GM19467 (cell line): ENCODE measurements around the gene LDAF1.
"Not testable (repeated sequence)": the region's sequence is repeated elsewhere in the genome, so short reads cannot be mapped to it uniquely, and the experiment has no call there.

Source experiments
- ATAC-seq: cut with Tn5 transposase; IDR thresholded peaks from one replicate; pipeline ENCODE4 v1.9.1; 2021; ENCODE audit warnings: mild to moderate bottlenecking, moderate library complexity; ENCODE audit not compliant: unreplicated experiment

The LDAF1 gene

DNA sequence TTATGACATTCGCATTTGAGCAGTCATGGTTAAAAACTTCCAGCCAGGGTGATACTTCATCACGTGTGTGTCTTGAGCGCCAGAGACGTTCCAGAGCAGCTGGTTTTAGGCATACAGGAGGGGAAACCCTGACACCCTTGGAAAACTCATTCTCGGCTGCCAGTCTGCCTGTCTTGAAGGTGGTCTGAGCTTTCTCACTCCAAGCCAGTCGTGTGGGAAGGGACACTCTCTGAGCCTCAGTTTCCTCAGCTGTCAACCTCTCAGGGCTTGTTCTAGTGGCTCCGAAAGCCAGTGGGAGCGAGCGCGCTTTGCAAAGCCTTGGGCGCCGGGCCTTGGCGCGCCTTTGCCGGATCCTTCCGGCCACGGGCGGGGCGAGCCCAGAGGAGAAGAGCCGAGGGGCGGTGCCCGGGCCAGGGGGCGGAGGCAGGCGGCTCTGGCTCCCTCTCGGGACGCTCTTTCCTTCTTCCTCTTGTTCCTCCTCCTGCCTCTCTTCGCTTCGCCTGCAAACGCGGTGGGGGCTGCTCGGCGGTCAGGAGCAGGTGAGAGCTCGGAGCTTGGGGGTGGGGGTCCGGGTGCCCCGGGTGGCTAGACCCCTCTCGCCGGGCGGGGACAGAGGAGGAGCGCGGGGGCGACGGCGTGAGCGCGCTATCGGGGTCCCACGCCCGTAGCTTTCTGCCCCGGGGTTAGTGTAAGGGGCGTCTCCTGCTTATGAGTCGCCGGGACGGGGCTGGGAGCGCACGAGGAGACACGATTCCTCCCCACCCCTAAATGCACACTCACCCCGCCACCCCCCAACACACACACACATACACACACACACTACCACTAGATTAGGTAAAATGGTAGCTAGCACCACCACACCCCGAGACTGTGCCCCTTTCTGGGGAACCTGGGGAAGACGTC, at the start of gene LDAF1:
TSS of gene LDAF1 (plus strand) at position 467 of the 903 bp plus-strand sequence. CDS start 2,509 bp downstream, outside the sequence.
- peak; percentile 88 for ATAC-seq

DNA sequence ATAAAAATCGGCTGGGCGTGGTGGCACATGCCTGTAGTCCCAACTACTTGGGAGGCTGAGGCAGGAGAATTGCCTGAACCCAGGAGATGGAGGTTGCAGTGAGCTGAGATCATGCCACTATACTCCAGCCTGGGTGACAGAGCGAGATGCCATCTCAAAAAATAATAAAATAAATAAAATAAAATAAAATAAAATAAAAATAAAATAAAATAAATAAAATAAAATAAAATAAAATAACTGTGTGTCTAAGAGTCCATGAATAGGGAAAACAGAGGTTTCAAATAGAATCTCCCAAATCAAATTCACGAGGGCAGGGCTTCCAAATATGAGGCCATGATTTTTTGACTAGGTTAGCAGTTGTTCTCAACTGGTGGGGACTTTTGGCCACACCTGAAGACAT, 42.9 kb upstream of the LDAF1 start:
- not testable (repeated sequence) for ATAC-seq

DNA sequence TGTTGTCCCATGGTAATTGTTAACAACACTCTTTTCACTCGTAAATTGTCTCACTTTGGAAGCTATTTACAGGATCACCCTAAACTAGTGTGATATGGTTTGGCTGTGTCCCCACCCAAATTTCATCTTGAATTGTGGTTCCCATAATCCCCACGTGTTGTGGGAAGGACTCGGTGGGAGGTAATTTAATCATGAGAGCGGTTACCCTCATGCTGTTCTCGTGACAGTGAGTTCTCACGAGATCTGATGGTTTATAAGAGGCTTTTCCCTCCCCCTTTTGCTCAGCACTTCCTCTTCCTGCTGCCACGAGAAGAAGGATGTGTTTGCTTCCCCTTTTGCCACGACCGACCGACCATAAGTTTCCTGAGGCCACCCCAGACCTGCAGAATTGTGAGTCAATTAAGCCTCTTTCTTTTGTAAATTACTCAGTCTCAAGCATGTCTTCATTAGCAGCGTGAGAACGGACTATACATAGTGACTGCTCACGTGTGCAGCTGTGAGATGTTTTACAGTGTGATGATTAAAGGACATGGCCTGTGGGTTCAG, 42.3 kb upstream of the LDAF1 start:
- no peak for ATAC-seq

DNA sequence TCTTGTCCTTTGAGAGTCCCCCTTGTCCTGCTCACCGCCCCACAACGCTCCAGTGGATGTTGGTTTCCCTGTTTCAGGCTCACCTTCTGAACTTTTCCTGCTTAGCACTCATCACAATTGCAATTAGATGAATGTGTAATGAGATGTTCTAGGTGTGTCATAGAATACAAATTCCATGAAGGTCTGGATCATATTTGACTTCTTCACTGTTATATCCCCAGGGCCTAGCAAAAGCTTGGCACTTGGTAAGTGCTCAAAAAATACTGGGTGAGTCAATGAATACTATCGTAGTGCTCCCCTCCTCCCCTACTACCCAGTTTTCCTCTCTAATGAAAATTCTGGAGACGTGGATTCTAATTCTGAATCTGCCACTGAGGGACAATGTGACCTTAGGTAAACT, 40.9 kb upstream of the LDAF1 start:
- no peak for ATAC-seq

DNA sequence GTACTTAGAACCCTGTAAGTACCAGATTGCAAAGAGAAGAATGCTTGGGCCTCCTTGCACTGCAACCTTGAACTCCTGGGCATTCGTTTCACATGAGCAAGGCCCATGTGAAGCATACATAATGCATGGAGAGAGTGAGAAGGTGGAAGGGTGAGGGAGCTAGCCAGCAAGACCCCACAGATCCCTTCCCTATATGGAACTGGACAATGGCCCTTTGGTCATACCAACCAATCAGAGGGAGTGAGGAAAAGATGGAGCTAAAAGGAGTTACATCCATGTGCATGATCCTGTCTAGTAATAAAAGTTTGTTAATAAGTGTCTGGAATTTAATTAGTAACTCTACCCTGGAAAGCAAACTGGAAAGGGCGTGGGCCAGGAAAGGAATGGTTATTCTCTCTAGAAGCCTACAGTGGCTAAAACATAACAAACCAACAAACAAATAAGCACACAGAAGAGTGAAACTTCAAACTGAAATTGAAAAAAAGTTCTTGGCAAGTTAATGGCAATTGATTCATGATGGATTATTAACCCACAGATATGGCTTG, 37.4 kb upstream of the LDAF1 start:
- no peak for ATAC-seq

DNA sequence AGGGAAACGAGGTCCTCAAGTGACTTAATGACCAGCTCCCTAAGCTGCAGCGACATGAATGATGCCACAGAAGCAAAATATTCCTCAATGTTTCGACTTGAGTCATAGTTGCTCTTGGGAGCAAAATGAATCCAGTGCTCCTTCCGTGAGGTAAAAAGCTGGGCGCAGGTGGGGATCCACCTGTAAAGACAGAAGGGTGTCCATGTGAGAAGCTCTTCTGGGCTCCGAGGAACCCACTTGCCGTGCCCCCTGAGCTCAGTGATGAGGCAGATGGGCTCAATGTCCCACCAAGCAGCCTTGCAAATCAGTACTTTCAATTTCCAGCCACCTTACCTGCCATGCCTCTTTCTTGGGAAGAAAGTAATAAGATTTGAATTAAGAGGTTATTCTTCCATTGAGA, 33.3 kb upstream of the LDAF1 start:
- ATAC-seq = no peak

DNA sequence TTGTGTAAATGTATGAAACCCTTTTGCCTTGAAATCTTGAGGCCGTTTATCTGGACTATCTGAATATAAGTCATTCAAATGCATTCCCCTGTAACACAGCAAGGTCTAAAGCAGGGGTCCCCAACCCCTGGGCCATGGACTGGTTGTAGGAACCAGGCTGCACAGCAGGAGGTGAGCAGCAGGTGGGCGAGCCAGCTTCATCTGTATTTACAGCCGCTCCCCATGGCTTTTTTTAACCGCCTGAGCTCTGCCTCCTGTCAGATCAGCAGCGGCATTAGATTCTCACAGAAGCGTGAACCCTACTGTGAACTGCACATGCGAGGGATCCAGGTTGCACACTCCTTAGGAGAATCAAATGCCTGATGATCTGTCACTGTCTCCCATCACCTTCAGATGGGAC, 32.0 kb upstream of the LDAF1 start:
- no peak for ATAC-seq

DNA sequence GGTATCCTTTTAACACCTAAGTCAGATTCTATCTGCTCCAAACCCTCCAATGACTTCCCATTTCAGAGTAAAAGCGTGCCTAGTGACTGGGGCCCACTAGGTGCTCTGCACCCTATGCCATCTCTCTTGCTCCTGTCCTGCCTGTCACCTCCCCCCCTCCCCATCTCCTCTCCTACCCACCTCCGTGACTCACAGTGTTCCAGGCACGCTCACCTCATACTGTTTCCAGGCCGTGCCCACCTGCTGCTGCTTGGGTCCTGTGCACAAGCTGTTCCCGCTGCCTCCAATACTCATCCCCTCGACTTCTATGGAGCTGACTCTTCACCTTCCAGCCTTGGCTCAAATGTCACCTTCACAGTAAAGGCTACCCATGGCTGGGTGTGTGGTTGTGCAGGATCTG, 29.5 kb upstream of the LDAF1 start:
- no peak for ATAC-seq

DNA sequence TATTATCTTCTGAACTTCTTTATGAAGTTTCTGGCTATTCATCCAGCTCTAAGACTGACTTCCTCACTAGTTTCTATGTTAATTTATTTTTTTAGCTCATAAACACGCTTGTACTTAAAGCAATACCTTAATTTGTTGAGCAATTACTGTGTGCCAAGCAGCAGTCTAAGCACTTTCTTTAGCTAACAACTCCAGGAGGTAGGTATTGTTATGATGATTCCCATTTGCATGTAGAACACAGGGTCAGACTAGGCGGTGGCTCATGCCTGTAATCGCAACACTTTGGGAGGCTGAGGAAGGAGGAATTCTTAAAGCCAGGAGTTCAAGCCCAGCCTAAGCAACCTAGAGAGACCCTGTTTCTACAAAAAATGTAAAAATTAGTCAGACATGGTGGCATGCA, 27.7 kb upstream of the LDAF1 start:
- no peak for ATAC-seq

DNA sequence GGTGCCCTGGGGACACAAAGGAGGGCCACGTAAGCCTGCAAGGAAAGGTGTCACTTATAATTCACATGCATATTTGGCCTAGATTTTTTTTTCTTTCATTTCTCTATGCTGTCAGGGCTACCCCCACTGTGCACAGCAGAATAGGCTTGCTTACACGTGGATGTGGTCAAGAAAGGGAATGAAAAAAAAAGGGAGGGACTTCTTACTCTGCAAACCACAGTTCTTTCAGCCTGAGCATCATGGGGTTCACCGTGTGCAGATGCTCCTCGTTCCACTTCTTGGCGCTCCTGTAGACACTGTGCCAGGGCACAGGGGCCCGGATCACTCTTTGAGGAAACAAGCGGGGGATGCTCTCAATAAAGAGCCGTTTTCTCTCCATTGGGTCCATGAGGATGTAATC, 24.4 kb upstream of the LDAF1 start:
- no peak for ATAC-seq

DNA sequence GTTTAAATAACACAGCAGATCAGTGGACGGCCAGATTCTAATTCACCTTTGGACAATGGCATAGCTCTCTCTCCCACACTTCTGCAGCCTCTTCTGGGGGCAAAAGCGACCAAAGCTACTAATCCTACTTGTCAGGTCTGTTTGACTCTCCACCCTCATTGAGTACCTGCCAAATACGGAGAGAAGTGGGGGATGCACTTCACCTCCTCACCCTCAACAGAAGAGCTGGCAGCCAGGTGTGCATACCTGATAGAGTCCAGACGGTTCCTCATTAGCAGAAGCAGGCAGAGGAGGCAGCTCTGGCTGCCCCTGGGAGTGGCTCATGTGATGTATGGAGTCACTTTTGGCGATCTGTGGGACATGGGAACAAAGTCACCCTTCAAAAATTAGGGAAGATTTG, 12.7 kb upstream of the LDAF1 start:
- ATAC-seq = no peak

DNA sequence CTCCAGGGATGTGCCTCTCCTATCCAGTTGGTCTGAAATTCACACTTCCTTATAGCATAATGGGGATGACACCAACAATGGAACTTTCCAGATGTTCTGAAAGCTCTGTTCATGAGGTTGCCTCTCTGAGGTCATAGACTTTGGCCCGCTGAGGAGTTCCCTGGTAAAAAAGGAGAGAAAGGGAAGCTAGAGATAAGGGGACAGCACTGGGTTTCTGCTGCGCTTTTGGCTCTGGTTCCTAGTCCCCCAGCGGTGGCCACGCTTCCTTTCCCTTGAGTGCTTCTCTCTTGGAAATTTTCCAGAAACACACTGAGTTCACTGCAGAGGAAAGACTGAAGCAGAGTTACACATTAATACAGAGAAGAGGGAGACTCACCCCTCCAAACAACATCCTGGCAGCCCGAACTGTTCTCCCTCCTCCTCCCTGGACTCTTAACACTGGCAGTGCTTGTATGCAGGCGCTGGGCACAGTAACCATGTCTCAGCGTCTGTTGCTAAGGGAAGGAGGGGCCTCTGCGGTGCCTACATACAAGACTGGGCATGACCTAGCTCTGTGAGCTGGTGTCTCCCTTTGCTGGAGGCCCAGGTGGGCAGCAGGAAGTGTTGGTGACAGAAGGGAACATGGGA, 8.0 kb upstream of the LDAF1 start, which contains the start of gene DNAH3:
TSS of gene DNAH3 (minus strand) at position 472 of the 627 bp plus-strand sequence. CDS start 527 bp downstream, outside the sequence.
- ATAC-seq = no peak

DNA sequence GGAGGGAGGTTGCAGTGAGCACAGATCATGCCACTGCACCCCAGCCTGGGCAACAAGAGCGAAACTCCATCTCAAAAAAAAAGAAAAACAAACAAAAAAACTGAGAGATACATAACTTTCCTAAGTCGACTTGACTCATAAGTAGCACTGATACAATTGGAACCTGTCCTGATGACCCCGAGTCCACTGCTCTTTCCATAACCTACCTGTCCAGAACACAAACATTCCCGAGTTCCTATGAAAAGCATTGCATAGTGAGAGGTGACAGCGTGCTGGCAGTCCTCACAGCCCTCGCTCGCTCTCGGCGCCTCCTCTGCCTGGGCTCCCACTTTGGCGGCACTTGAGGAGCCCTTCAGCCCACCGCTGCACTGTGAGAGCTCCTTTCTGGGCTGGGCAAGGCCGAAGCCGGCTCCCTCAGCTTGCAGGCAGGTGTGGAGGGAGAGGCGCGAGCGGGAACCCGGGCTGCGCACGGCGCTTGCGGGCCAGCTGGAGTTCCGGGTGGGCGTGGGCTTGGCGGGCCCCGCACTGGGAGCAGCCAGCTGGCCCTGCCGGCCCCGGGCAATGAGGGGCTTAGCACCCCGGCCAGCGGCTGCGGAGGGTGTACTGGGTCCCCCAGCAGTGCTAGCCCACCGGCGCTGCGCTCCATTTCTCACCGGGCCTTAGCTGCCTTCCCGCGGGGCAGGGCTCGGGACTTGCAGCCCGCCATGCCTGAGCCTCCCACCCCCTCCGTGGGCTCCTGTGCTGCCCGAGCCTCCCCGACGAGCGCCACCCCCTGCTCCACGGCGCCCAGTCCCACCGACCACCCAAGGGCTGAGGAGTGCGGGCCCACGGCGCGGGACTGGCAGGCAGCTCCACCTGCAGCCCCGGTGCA, 6.1 kb upstream of the LDAF1 start:
- ATAC-seq = not testable (repeated sequence)

DNA sequence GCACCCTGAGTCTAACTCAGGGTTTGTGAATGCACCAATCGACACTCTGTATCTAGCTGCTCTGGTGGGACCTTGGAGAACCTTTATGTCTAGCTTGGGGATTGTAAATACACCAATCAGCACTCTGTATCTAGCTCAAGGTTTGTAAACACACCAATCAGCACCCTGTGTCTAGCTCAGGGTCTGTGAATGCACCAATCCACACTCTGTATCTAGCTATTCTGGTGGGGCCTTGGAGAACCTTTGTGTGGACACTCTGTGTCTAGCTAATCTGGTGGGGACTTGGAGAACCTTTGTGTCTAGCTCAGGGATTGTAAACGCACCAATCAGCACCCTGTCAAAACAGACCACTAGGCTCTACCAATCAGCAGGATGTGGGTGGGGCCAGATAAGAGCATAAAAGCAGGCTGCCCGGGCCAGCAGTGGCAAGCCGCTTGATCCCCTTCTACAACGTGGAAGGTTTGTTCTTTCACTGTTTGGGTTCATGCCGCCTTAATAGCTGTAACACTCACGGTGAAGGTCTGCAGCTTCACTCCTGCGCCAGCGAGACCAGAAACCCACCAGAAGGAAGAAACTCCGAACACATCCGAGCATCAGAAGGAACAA, 5.2 kb upstream of the LDAF1 start:
- ATAC-seq = not testable (repeated sequence)

DNA sequence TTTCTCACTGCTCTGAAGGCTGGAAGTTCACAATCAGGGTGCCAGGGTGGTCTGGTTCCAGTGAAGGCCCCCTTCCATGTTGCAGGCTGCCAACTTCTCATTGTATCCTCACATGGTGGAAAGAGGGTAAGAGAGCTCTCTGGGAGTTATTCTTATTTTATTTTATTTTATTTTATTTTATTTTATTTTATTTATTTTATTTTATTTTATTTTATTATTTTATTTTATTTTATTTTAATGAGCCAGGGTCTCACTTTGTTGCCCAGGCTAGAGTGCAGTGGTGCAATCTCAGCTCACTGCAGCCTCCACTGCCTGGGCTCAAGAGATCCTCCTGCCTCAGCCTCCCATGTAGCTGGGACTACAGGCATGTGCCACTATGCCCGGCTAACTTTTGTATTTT, 2.5 kb upstream of the LDAF1 start:
- ATAC-seq = not testable (repeated sequence)

DNA sequence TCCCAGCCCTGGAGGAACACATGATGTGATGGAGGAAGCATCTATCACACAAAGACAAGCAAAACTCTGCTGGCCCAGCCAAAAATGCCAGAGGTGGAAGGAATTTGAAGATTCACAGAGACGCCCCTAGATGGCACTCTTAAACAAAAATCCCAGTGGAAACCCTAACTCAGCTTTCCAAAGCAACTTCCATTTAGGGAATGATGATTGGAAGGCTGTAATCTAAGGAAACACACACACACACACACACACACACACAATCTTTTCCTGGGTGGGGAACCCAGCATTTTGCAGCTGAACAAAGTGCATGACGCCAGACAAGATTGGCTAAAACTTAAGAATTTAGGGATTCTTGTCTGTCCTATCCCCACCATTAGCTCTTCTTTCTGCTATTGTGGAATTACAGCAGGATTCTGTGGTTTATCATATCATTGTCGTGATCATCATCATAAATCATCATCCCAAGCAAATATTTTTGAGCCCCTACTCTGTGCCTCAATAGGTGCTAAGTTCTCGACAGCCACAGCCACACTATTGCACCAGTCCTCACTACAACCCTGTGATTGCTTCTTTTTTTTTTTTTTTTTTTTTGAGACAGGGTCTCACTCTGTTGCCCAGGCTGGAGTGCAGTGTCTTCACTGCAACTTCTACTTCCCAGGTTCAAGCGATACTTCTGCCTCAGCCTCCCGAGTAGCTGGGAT, 1.6 kb upstream of the LDAF1 start:
- ATAC-seq = no peak

DNA sequence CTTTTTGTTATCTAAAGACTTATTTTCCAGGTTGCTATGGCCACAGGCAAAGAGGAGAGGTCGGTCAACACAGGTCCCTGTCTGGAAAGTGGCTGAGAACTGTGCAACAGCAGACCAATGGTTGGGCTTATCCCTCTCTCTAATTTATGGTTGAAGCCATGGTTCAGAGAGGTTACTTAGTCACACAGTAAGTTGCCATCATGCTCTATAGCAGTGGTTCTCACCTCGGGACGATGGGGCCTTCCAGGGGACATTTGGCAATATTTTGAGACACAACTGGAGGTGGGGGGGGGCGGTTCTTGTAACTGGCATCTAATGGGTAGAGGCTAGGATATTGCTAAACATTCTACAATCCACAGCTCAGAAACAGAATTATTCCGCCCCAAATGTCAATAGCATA, 842 bp upstream of the LDAF1 start:
- no peak for ATAC-seq

DNA sequence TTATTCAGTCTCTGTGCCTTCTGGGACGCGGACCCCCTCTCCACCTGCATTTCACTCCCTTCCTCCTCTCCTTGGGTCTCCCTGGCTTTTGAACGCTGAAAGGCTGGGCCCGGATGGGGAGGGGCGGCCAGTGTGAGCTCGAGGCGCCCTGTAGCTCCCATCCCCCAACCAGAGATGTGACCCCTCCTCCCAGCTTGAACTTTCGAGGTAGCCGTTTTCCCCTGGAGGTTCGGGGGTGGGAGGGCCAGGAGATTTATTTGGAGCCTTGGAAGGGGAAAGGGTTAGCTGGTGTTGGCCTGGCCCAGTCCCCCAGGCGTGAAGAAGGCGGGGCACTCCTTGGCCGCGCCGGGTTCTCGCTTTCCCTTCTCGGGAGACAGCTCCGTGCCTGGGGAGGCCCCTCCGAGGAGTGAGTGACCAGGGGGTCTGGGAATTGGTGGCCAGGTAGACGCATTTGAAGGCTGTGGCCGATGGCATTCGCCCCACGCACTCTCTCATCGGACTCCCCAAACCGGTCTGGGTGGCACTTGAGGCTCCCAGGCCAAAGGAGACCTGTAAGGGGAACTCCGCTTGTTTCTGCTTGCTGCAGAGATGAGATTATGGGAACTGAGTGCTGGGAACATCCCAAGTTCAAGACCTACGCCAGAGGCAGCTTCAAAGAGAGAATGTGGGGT, 942 bp downstream of the LDAF1 start:
- no peak for ATAC-seq

DNA sequence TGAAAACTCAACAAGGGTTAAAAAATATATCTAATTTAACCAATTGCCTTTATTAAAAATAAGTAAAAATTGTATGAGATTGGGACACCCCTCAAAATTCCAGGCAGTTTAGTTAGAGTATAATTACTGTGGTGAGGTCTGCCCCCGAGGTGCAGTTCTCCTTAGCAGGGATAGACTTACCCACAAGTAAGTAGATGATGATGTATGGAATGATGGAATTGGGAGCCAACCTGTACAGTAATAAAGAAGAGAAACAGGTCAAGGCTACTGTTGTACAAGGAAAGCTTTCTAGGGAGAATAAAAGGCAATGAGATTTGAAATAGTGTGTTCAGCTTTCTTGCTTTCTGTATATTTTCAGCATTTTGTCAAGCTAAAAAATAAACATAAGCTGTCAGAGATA, 1.8 kb downstream of the LDAF1 start:
- ATAC-seq = no peak
